Upper lobe of left lung (tissue), 6 donors: ENCODE measurements around the gene PEX14. TPM values are rescaled to one million over a fixed set of nuclear protein-coding genes. Genes with fewer than 3 reads are reported as not detected.

Experiments used
- ATAC-seq, 2 donors: fragments of 200-7000 bp; cut with Tn5 transposase; one replicate each; pipeline ENCODE4 v1.9.1; 2022; ENCODE audit warnings: mild to moderate bottlenecking in 2 of 2, moderate library complexity in 2 of 2; ENCODE audit not compliant: low FRiP score in 2 of 2
- DNase-seq, 2 donors: peaks; one replicate each; pipeline ENCODE4 v3.0.0-alpha.2; 2019 to 2020
- H3K27ac ChIP-seq, 4 donors: fragments of 200-600 bp; sonication (generic); one replicate each; pipeline ENCODE4 v1.5.1; 2016 to 2019
- H3K27me3 ChIP-seq, 4 donors: fragments of 200-600 bp; sonication (generic); one replicate each; pipeline ENCODE4 v1.5.1; 2017 to 2019
- H3K36me3 ChIP-seq, 4 donors: fragments of 200-600 bp; sonication (generic); one replicate each; pipeline ENCODE4 v1.5.1; 2016 to 2019
- H3K4me1 ChIP-seq, 4 donors: fragments of 200-600 bp; sonication (generic); one replicate each; pipeline ENCODE4 v1.5.1; 2018 to 2019
- H3K4me3 ChIP-seq, 4 donors: fragments of 200-600 bp; sonication (generic); one replicate each; pipeline ENCODE4 v1.5.1; 2017 to 2019; ENCODE audit warnings: mild to moderate bottlenecking in 2 of 4, moderate library complexity in 1 of 4
- H3K9me3 ChIP-seq, 4 donors: fragments of 200-600 bp; sonication (generic); one replicate each; pipeline ENCODE4 v1.5.1; 2018 to 2019
- EP300 ChIP-seq, 4 donors: sonication (generic); formaldehyde crosslinking; IDR thresholded peaks; one replicate each; pipeline ENCODE4 v1.5.1; 2017; ENCODE audit warnings: antibody characterized with exemption in 4 of 4, control low read depth in 2 of 4
- POLR2A ChIP-seq, 4 donors: fragments of 450-650 bp; IDR thresholded peaks; one replicate each; pipeline ENCODE4 v1.5.1; 2016 to 2017; ENCODE audit warnings: antibody characterized with exemption in 4 of 4, mild to moderate bottlenecking in 2 of 4
- POLR2AphosphoS5 ChIP-seq, 2 donors: sonication (generic); formaldehyde crosslinking; IDR thresholded peaks; one replicate each; pipeline ENCODE4 v1.5.1; 2017; ENCODE audit warnings: antibody characterized with exemption in 2 of 2
- WGBS, 2 donors: methylation state at CpG; one replicate each; pipeline ENCODE4 v1.1.5; 2017 to 2018; 5-methylcytosine and 5-hydroxymethylcytosine counted together
- total RNA-seq, 6 donors: library from RNA; depleted of rRNA in 4 of 6; stranded (reverse); fragments of >200 nt in 4 of 6; gene quantifications; one replicate each; pipeline versions ENCODE4 v1.1.0 to v1.2.1, GENCODE V29; 2016 to 2021
- TF ChIP-seq, protein P1 (sequence below), 6 experiments: fragments of 450-650 bp in 4 of 6; fragments of 200-600 bp in 2 of 6; sonication (generic) in 2 of 6; IDR thresholded peaks; one replicate each; pipeline ENCODE4 v1.5.1; 2016 to 2019; ENCODE audit warnings: antibody characterized with exemption in 6 of 6
- donor health status: DM: no; HTN: no; CAD: no; lungs with moderate emphysema.
- donor health status: DM: no; HTN: yes; CAD: no; lungs with severe emphysema.

The PEX14 gene
- total RNA-seq, 6 donors from 2014 or later = 21.2 to 43.0 (median 29.9) TPM

DNA sequence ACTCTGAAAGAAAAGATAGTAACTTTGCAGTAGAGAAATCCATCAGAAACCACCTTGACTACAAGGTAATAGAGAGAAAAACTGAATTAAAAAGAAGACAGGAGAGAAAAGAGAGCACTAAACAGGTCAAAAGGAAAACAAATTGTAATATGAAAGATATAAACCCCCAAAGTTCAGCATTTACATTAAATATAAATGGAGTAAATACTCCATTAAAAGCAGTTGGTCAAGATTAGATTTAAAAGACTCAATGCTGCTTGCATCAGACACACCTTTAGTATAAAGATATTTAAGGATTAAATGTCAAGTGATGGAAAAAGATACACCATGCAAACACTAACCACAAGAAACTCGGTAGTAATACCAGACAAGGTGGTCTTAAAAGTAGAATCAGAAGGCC, 110.5 kb downstream of the PEX14 start:
- no peaks in the 10 kb centered on the region for H3K27me3 ChIP-seq
- no peak overlapping the region for H3K27ac ChIP-seq
- H3K36me3 ChIP-seq = no peaks in the 10 kb centered on the region
- DNase-seq = no peak
- no peak overlapping the region for H3K4me3 ChIP-seq
- H3K9me3 ChIP-seq = no peaks in the 10 kb centered on the region
- TF ChIP-seq, protein P1, sequence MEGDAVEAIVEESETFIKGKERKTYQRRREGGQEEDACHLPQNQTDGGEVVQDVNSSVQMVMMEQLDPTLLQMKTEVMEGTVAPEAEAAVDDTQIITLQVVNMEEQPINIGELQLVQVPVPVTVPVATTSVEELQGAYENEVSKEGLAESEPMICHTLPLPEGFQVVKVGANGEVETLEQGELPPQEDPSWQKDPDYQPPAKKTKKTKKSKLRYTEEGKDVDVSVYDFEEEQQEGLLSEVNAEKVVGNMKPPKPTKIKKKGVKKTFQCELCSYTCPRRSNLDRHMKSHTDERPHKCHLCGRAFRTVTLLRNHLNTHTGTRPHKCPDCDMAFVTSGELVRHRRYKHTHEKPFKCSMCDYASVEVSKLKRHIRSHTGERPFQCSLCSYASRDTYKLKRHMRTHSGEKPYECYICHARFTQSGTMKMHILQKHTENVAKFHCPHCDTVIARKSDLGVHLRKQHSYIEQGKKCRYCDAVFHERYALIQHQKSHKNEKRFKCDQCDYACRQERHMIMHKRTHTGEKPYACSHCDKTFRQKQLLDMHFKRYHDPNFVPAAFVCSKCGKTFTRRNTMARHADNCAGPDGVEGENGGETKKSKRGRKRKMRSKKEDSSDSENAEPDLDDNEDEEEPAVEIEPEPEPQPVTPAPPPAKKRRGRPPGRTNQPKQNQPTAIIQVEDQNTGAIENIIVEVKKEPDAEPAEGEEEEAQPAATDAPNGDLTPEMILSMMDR (IDR thresholded peaks at IDR 0.05) = no peak
- TF ChIP-seq POLR2AphosphoS5 (IDR thresholded peaks at IDR 0.05) (no peak), EP300 (IDR thresholded peaks at IDR 0.05) (no peak), POLR2A (IDR thresholded peaks at IDR 0.05) (no peak)
- no peak for ATAC-seq
- 86 to 87% methylated on average over 1 of the region's 1 CpG for WGBS, 2 donors
- H3K4me1 ChIP-seq = no peaks in the 10 kb centered on the region

DNA sequence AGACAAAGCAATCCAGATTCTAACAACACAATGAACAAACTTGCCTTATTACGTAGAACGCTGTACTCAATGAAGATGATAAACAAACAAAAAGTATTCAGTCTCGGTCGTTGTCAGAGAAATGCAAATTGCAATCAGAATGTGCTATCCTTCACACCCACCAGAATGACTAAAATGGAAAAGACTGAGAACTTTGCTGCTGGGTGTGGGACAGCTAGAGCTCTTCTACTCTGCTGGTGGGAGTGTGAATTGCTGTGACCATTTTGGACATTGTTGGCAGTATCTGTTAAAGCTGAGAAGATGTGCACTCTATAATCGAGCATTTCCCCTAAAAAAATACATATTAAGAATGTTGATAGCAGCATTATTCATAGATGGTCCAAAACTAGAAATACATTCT, 111.4 kb downstream of the PEX14 start:
- WGBS, 2 donors = 88 to 92% methylated on average over 5 of the region's 5 CpGs

DNA sequence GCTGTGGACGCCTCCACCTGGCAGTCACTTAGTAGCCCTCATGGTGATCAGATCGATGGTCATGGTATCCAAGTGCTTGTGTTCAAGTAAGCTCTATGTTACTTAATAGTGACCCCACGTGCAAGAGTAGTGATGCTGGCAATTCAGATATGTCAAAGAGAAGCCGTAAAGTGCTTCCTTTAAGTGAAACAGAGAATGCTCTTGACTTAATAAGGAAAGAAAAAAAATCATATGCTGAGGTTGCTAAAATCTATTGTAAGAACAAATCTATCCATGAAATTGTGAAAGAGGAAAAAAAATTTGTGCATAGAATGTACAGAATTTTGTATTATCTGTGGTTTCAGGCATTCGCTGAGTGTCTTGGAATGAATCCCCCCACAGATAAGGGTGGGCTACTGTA, 113.9 kb downstream of the PEX14 start:
- no peaks in the 10 kb centered on the region for H3K36me3 ChIP-seq
- peaks cover 0 to 12% (median 10%) of the 10 kb centered on the region in 4 donors for H3K4me1 ChIP-seq
- ATAC-seq (no peak), DNase-seq (no peak)
- no peak for TF ChIP-seq POLR2A (IDR thresholded peaks at IDR 0.05)
- no peak for TF ChIP-seq EP300 (IDR thresholded peaks at IDR 0.05)
- no peak for TF ChIP-seq POLR2AphosphoS5 (IDR thresholded peaks at IDR 0.05)
- TF ChIP-seq, protein P1 (IDR thresholded peaks at IDR 0.05) = no peak
- H3K4me3 ChIP-seq = no peak overlapping the region
- WGBS, 2 donors = 82 to 96% methylated on average over 5 of the region's 5 CpGs
- no peaks in the 10 kb centered on the region for H3K9me3 ChIP-seq
- no peak overlapping the region for H3K27ac ChIP-seq
- H3K27me3 ChIP-seq = no peaks in the 10 kb centered on the region

More for the DNA sequence above, 111.4 kb downstream of the PEX14 start:
- Histone ChIP-seq H3K27me3 (no peaks in the 10 kb centered on the region), H3K4me1 (peaks cover 0 to 6% (median 3%) of the 10 kb centered on the region in 4 donors), H3K9me3 (no peaks in the 10 kb centered on the region), H3K27ac (no peak overlapping the region), H3K36me3 (no peaks in the 10 kb centered on the region), H3K4me3 (no peak overlapping the region)
- ATAC-seq = no peak
- TF ChIP-seq, protein P1 (IDR thresholded peaks at IDR 0.05) = no peak
- TF ChIP-seq POLR2A (IDR thresholded peaks at IDR 0.05) (no peak), POLR2AphosphoS5 (IDR thresholded peaks at IDR 0.05) (no peak)
- DNase-seq = no peak

DNA sequence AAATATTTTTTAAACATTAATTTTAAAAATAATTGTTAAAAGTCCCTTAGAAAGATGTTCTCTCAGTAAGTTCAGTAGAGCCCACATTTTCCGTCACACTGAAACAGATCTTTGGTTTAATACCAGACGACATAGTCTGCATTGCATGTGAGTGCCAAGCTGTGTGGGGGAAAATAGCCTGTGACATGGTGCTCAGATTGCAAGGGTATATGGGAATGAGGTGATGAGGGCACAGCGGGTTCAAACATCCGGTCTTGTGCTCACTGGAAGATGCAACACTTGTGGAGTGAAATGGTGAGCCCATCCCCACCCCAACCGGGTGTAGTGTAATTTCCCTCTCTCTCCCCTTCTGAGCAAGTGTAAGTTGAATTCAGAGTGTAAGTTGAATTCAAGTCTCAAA, 114.3 kb downstream of the PEX14 start:
- H3K4me1 ChIP-seq = peaks cover 0 to 12% (median 10%) of the 10 kb centered on the region in 4 donors
- H3K27ac ChIP-seq = no peak overlapping the region
- H3K4me3 ChIP-seq = no peak overlapping the region
- WGBS, 2 donors = 90 to 95% methylated on average over 5 of the region's 5 CpGs
- no peak for DNase-seq
- H3K36me3 ChIP-seq = no peaks in the 10 kb centered on the region
- TF ChIP-seq POLR2A (IDR thresholded peaks at IDR 0.05) (no peak), POLR2AphosphoS5 (IDR thresholded peaks at IDR 0.05) (no peak), EP300 (IDR thresholded peaks at IDR 0.05) (no peak)
- TF ChIP-seq, protein P1 (IDR thresholded peaks at IDR 0.05) = no peak
- H3K27me3 ChIP-seq = no peaks in the 10 kb centered on the region
- ATAC-seq = no peak
- no peaks in the 10 kb centered on the region for H3K9me3 ChIP-seq

DNA sequence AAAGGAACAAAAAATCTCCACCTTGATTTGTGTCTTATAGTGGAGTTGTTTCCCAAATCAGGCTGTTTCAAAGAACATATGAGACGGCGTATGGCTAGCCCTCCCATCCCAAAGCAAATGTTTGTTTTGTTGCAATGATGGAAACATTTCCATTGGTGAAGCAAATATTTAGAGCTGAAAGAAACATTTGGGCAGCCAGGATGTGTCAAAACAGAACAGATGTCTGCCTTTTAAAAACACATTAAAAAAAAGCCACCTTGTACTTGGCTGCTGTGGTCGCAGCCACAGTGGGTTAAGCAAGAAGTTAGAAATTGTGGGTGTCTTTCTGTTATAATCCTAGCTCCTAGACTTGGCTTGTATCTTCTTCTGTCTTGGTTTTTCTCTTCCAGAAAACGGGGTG, 116.3 kb downstream of the PEX14 start:
- Histone ChIP-seq H3K4me3 (no peak overlapping the region), H3K27me3 (no peaks in the 10 kb centered on the region), H3K9me3 (no peaks in the 10 kb centered on the region), H3K36me3 (no peaks in the 10 kb centered on the region), H3K4me1 (peaks cover 3 to 18% (median 10%) of the 10 kb centered on the region in 4 donors), H3K27ac (no peak overlapping the region)
- no peak for TF ChIP-seq EP300 (IDR thresholded peaks at IDR 0.05)
- no peak for TF ChIP-seq POLR2AphosphoS5 (IDR thresholded peaks at IDR 0.05)
- TF ChIP-seq, protein P1 (IDR thresholded peaks at IDR 0.05) = no peak
- TF ChIP-seq POLR2A (IDR thresholded peaks at IDR 0.05) = no peak
- no peak for ATAC-seq
- DNase-seq = no peak
- WGBS, 2 donors = 40 to 41% methylated on average over 4 of the region's 4 CpGs
